SK-N-SH treated with all-trans-retinoic acid at 6 μM for 48 hours (cell line): Measurements from ENCODE around the gene SMCHD1.

Source experiments
- CSDC2 ChIP-seq: fragments of 250-450 bp; sonication (Bioruptor Pico); IDR thresholded peaks from 2 replicates; pipeline ENCODE4 v1.5.0; 2020; ENCODE audit warnings: mild to moderate bottlenecking, moderate library complexity
- ZC3H10 ChIP-seq: fragments of 250-450 bp; sonication (Bioruptor Pico); IDR thresholded peaks from 2 replicates; pipeline ENCODE4 v1.5.1; 2021; ENCODE audit warnings: mild to moderate bottlenecking, moderate library complexity
- ZFP3 ChIP-seq: fragments of 250-450 bp; sonication (Bioruptor Pico); IDR thresholded peaks from 2 replicates; pipeline ENCODE4 v1.5.0; 2020; ENCODE audit warnings: mild to moderate bottlenecking, moderate library complexity
- TF ChIP-seq, protein P1 (sequence below): fragments of 250-450 bp; sonication (Bioruptor Pico); IDR thresholded peaks from 2 replicates; pipeline ENCODE4 v1.5.1; 2021; ENCODE audit warnings: mild to moderate bottlenecking, moderate library complexity

- TF ChIP-seq ZFP3 (CRISPR knock-in tag) (no peak), CSDC2 (CRISPR knock-in tag) (no peak), ZC3H10 (no peak)
- TF ChIP-seq, protein P1, sequence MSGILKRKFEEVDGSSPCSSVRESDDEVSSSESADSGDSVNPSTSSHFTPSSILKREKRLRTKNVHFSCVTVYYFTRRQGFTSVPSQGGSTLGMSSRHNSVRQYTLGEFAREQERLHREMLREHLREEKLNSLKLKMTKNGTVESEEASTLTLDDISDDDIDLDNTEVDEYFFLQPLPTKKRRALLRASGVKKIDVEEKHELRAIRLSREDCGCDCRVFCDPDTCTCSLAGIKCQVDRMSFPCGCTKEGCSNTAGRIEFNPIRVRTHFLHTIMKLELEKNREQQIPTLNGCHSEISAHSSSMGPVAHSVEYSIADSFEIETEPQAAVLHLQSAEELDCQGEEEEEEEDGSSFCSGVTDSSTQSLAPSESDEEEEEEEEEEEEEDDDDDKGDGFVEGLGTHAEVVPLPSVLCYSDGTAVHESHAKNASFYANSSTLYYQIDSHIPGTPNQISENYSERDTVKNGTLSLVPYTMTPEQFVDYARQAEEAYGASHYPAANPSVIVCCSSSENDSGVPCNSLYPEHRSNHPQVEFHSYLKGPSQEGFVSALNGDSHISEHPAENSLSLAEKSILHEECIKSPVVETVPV (CRISPR knock-in tag), result no peak
These were observed 81.3 kb downstream of the SMCHD1 start for GRCh38 chr18:2736823-2737222.
